DOHH2 (cell line): Measurements from ENCODE around the gene CXXC5.

Experiments
- EZH2phosphoT487 ChIP-seq: fragments of 200-600 bp; sonication (generic); IDR thresholded peaks from 2 replicates; pipeline ENCODE4 v1.6.1; 2017; ENCODE audit warnings: borderline replicate concordance, mild to moderate bottlenecking, antibody characterized with exemption, low read length, moderate library complexity, mixed read lengths
- TF ChIP-seq, protein P1 (sequence below): fragments of 200-600 bp; sonication (generic); IDR thresholded peaks from one replicate; pipeline ENCODE4 v1.5.1; 2014; ENCODE audit warnings: antibody characterized with exemption, mild to moderate bottlenecking, low read depth, low read length; ENCODE audit not compliant: poor library complexity, severe bottlenecking

DNA sequence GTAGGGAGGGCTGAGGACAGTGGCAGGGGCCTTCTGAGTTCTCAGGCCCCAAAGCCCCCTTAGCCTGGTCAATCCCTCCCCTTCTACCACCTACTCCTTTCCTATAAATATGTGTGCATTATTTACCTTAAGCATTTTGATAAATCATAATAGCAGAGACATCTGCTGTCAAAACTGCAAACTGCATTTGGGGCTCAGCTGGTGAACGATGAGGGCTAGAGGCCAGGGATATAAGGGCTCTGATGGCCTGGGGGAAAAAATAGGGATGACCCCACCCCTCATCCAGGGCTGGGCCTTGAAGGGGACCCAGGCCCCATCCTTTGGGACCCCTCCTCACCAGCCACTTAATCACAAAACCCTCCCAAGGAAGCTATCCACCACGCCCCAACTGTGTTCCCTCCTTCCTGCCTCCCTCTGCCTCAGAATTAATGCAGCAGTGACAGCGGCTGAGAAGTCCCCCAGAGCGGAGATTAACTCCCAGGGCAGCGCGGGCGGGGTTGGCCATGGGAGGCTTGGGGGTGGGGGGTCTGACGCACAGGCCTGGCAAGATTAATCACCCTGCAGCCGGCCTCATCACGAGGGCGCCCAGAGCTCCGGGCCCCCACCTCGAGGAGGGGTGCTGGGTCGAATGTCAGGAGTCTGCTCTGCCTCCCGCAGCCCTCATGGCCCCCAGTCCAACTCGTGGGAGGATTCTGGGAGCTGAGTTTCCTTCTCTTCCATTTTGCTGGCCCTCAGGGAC is 42.1 kb downstream of the CXXC5 start:
- TF ChIP-seq, protein P1, sequence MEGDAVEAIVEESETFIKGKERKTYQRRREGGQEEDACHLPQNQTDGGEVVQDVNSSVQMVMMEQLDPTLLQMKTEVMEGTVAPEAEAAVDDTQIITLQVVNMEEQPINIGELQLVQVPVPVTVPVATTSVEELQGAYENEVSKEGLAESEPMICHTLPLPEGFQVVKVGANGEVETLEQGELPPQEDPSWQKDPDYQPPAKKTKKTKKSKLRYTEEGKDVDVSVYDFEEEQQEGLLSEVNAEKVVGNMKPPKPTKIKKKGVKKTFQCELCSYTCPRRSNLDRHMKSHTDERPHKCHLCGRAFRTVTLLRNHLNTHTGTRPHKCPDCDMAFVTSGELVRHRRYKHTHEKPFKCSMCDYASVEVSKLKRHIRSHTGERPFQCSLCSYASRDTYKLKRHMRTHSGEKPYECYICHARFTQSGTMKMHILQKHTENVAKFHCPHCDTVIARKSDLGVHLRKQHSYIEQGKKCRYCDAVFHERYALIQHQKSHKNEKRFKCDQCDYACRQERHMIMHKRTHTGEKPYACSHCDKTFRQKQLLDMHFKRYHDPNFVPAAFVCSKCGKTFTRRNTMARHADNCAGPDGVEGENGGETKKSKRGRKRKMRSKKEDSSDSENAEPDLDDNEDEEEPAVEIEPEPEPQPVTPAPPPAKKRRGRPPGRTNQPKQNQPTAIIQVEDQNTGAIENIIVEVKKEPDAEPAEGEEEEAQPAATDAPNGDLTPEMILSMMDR: peak; percentile 75
- TF ChIP-seq EZH2phosphoT487: no peak
